PC-3 (cell line): ENCODE results near the gene CDCA4. TPM values are rescaled to one million over a fixed set of nuclear protein-coding genes. Genes with fewer than 3 reads are reported as not detected.

ENCODE experiments used
- ATAC-seq: fragments of 200-7000 bp; cut with Tn5 transposase; 2 replicates; pipeline ENCODE4 v1.9.1; 2020; ENCODE audit warnings: mild to moderate bottlenecking, moderate library complexity
- BruUV-seq: library from RNA; stranded (reverse); fragments of 400-500 nt; replicated peaks from 2 replicates; lab custom pipeline; 2021; lab: Mats Ljungman, UMichigan
- CTCF ChIA-PET: fragments of 300-600 bp; sonication (Branson Sonifier 250); formaldehyde crosslinking; loops from one replicate; lab custom pipeline; 2022; ENCODE audit warnings: antibody characterized with exemption; lab: Charles Lee
- POLR2A ChIA-PET: fragments of 300-600 bp; sonication (Branson Sonifier 250); formaldehyde crosslinking; loops from one replicate; lab custom pipeline; 2022; ENCODE audit warnings: antibody characterized with exemption; ENCODE audit not compliant: unreplicated experiment; lab: Charles Lee
- DNase-seq: peaks from one replicate; pipeline ENCODE4 v3.0.0-alpha.2; 2015
- H2AFZ ChIP-seq: fragments of 300-600 bp; sonication (generic); 2 replicates; pipeline ENCODE4 v1.6.0; 2016; ENCODE audit warnings: antibody characterized with exemption, low read length
- H3F3A ChIP-seq: fragments of 300-600 bp; sonication (generic); one replicate; pipeline ENCODE4 v1.6.0; 2017; ENCODE audit warnings: antibody characterized with exemption, low read length, control low read depth, mild to moderate bottlenecking; ENCODE audit not compliant: unreplicated experiment
- H3K27ac ChIP-seq: fragments of 300-600 bp; sonication (generic); 2 replicates; pipeline ENCODE4 v1.5.1; 2016; ENCODE audit warnings: mild to moderate bottlenecking, low read length
- H3K27me3 ChIP-seq: fragments of 300-600 bp; sonication (generic); 2 replicates; pipeline ENCODE4 v1.6.1; 2016; ENCODE audit warnings: low read length, mixed read lengths
- H3K36me3 ChIP-seq: fragments of 300-600 bp; sonication (generic); 2 replicates; pipeline ENCODE4 v1.6.1; 2016; ENCODE audit warnings: low read depth, mixed run types, low read length, mixed read lengths
- H3K4me1 ChIP-seq: fragments of 300-600 bp; sonication (generic); 2 replicates; pipeline ENCODE4 v1.5.1; 2016; ENCODE audit warnings: low read length; ENCODE audit not compliant: insufficient read depth
- H3K4me2 ChIP-seq: fragments of 300-600 bp; sonication (generic); 2 replicates; pipeline ENCODE4 v1.6.0; 2016; ENCODE audit warnings: low read length
- H3K4me3 ChIP-seq: fragments of 300-600 bp; sonication (generic); 2 replicates; pipeline ENCODE4 v1.5.1; 2016; ENCODE audit warnings: mild to moderate bottlenecking, low read length, mixed read lengths
- H3K79me2 ChIP-seq: fragments of 300-600 bp; sonication (generic); 2 replicates; pipeline ENCODE4 v1.6.1; 2017; ENCODE audit warnings: low read length, mixed read lengths
- H3K9ac ChIP-seq: fragments of 300-600 bp; sonication (generic); 2 replicates; pipeline ENCODE4 v1.6.0; 2016; ENCODE audit warnings: mild to moderate bottlenecking, low read length
- H3K9me2 ChIP-seq: fragments of 300-600 bp; sonication (generic); replicated peaks from 2 replicates; pipeline ENCODE4 v1.6.1; 2016; ENCODE audit warnings: mixed run types, low read length, mixed read lengths
- H3K9me3 ChIP-seq: fragments of 300-600 bp; sonication (generic); 2 replicates; pipeline ENCODE4 v1.6.1; 2016; ENCODE audit warnings: low read length, mixed read lengths
- H4K20me1 ChIP-seq: fragments of 300-600 bp; sonication (generic); 2 replicates; pipeline ENCODE4 v1.6.1; 2016; ENCODE audit warnings: low read length, mixed read lengths
- CTCF ChIP-seq: fragments of 300-600 bp; sonication (generic); conservative IDR thresholded peaks from 2 replicates; pipeline ENCODE4 v1.5.1; 2017; ENCODE audit warnings: antibody characterized with exemption, low read depth, mild to moderate bottlenecking, low read length
- EZH2 ChIP-seq: fragments of 300-600 bp; sonication (generic); IDR thresholded peaks from one replicate; pipeline ENCODE4 v1.6.1; 2017; ENCODE audit warnings: antibody characterized with exemption, mild to moderate bottlenecking, low read length; ENCODE audit not compliant: unreplicated experiment
- EZH2phosphoT487 ChIP-seq: fragments of 300-600 bp; sonication (generic); IDR thresholded peaks from 2 replicates; pipeline ENCODE4 v1.6.1; 2018; ENCODE audit warnings: mild to moderate bottlenecking, antibody characterized with exemption, low read length, borderline replicate concordance
- intact Hi-C: fragments of 100-400 bp; cut with micrococcal nuclease; formaldehyde crosslinking; loops from 2 replicates; pipeline ENCODE4 v1.9.0; 2023
- total RNA-seq: library from RNA; depleted of rRNA; stranded (reverse); fragments of >200 nt; gene quantifications from 2 replicates; pipeline ENCODE4 v1.2.3, GENCODE V29; 2014

CDCA4 gene
- total RNA-seq, 1 experiment from 2014 or later = 113 TPM

- Histone ChIP-seq H3K4me3 (no peak overlapping the region), H3K27ac (no peak overlapping the region), H4K20me1 (peaks cover 93% of the 10 kb centered on the region), H3K36me3 (peaks cover 51% of the 10 kb centered on the region), H3K9me3 (no peaks in the 10 kb centered on the region), H3K9me2 (no peaks in the 10 kb centered on the region), H3K4me1 (peaks cover 32% of the 10 kb centered on the region), H3K27me3 (no peaks in the 10 kb centered on the region), H3K4me2 (no peak overlapping the region), H3K79me2 (peaks cover 93% of the 10 kb centered on the region), H3K9ac (no peak overlapping the region), H3F3A (peaks cover 11% of the 10 kb centered on the region), H2AFZ (no peak overlapping the region)
- no TSS peak for BruUV-seq
- CTCF ChIA-PET = no interaction called here
- POLR2A ChIA-PET = no interaction called here
- TF ChIP-seq EZH2 (no peak), EZH2phosphoT487 (no peak), CTCF (peak; percentile 58)
- no peak for DNase-seq
- 0 out of 2 replicates have a peak, but pooled peaks have one; percentile 9 for ATAC-seq
- intact Hi-C loops = no loop called here
These were observed 8.5 kb downstream of the CDCA4 start for GRCh38 chr14:105012171-105012985.

- peaks cover 11% of the 10 kb centered on the region for H3F3A ChIP-seq
- POLR2A ChIA-PET = interaction anchor here (0.6 kb wide), 1 partner anchor 114 kb away, joined by 3 read pairs; no protein-coding TSS in a partner anchor
- DNase-seq (no peak), ATAC-seq (no peak)
- H3K9me3 ChIP-seq = no peaks in the 10 kb centered on the region
- intact Hi-C loops = no loop called here
- H4K20me1 ChIP-seq = peaks cover 93% of the 10 kb centered on the region
- no peaks in the 10 kb centered on the region for H3K27me3 ChIP-seq
- BruUV-seq = no TSS peak
- H3K9ac ChIP-seq = no peak overlapping the region
- no peak overlapping the region for H2AFZ ChIP-seq
- H3K27ac ChIP-seq = no peak overlapping the region
- no peaks in the 10 kb centered on the region for H3K9me2 ChIP-seq
- H3K36me3 ChIP-seq = peaks cover 49% of the 10 kb centered on the region
- peaks cover 83% of the 10 kb centered on the region for H3K79me2 ChIP-seq
- H3K4me1 ChIP-seq = peaks cover 23% of the 10 kb centered on the region
- no peak overlapping the region for H3K4me2 ChIP-seq
- CTCF ChIA-PET = no interaction called here
- TF ChIP-seq EZH2 (no peak), CTCF (no peak), EZH2phosphoT487 (no peak)
- H3K4me3 ChIP-seq = no peak overlapping the region
These were observed 9.4 kb downstream of the CDCA4 start for GRCh38 chr14:105011312-105011990.
